GM18517 (cell line): ENCODE measurements around the gene ITPRID1.
A peak's percentile ranks its signal among the peaks of the same experiment; 100 is the strongest.

ENCODE experiments used
- ATAC-seq: cut with Tn5 transposase; IDR thresholded peaks from one replicate; pipeline ENCODE4 v1.9.1; 2021; ENCODE audit warnings: mild to moderate bottlenecking, moderate library complexity; ENCODE audit not compliant: unreplicated experiment

Gene ITPRID1

DNA sequence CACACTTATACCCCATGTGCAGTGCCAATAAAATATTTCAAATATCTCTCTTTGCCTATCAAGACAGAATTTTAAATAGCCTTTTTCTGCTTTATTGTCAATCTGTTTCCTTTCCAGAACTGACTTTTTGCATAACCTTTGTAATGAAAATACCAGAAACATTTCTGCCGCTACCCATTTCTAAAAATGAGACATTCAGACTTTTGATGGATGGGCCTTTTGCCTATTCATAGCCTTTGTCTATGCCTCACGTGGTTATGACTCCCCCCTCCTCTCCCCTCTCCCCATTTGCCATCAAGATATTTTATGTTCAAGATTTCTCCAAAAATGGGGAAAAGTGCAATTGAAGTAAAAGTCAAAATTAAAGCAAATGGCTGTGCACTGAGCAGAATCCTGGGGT lies 179.0 kb downstream of the ITPRID1 start:
- no peak for ATAC-seq

DNA sequence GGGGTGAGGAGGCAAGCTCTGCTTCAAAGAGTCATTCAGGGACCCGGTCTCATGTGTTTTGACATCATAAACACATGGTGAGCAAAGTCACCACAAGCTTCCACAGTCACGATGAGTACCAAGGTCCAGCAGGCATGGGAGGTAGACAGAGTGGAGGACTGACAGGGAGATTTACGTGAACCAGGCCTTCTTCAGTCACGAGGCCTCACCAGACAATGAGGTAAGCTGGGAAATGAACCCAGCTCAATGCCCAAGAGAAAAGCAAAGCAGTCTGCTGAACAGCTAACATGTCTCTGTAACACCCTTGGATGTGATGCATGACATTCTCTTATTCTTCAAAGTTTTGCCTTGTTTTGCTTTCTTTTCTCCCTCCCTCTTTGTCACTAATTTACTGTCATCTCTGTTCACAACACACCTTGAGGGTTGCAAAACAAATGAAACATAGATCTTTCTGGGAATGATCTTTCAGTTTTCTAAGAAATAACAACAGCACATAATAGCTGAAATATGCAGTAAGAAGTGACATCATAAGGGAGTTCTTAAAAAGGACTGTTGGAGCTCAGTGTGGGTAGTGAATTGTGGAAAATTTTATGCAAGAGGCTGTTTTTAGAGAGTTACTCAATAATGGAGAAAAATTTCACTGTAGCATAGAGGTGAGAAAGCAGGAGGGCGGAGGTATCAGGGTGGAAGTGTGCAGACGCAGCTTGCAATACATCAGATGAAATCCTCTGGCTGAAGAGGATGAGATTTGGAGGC lies 182.1 kb downstream of the ITPRID1 start:
- peak; percentile 48 for ATAC-seq

DNA sequence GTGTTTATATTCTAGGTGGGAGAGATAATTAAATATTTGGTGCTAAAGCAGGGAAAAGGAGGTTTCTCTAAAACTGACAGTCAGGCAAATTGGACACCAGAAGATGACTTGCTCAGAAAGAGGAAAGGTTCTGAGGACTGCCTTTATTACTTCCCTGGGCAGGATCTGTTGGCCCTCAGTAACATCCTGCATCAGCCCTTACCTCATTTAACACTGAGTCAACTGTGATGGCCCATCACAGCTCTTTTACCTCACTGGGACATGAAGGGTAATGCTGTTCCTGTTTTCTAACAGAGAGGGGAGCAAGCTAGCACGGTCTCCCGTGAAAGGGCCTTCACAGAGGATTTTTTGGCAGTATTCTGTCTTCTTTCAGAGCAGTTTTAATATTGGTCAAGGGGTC lies 185.2 kb downstream of the ITPRID1 start:
- ATAC-seq: no peak

DNA sequence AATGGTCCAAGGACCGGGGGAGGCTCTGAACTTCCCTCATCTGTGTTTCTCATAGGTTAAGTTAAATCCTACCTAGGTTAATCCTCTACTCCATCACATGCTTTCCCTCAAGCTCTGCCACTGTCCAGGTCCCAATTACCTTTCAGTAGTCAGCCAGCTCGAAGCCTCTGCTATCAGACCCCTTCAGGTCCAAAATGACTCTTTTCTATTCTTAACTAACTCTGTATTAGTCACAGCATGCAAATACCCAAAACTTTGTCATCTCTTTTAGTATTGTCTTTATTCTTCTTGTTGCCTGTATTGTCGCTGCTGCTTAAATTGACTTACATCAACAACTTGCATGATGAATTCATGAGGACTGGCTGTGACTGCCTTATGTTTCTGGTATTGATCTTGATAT lies 188.5 kb downstream of the ITPRID1 start:
- no peak for ATAC-seq

DNA sequence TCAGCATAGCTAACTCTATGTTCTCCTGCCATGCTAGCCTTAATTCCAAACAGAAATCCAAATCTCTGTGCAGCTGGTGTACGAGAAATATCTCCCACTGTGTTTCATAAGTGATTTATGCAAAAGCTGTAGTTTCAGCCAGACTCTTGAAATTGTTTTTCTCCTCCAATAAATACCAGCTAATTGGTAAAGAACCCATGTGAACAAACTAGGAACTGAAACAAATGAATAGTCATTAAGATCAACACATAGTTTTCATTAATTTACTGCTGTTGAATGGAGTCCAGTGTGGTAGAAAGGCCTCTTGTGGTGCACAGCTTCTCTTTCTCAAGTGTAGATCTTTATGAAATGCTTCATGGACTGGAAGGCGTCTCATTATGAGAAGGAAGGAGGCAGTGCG lies 191.5 kb downstream of the ITPRID1 start:
- peak; percentile 54 for ATAC-seq

DNA sequence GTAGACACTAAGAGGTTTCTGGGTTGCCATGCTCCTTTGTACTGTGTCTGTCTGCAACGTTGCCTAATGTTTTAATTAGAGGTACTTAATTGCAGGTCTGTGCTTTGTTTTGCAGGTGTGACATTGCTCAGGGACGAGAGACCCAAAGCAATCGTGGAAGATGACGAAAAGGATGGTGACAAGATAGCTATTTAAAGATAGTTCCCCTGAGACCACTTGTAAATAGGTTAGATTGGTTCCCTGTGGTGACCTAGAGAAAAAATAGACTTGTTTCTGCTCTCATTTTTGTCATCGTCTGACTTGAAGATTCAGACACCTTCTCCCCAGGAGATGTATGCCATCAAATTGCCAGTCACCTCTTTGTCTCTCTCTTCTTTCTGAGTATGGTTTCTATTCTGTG lies 193.2 kb downstream of the ITPRID1 start:
- ATAC-seq: peak; percentile 44
